Measurements from ENCODE around the gene TADA3.

TADA3 gene

DNA sequence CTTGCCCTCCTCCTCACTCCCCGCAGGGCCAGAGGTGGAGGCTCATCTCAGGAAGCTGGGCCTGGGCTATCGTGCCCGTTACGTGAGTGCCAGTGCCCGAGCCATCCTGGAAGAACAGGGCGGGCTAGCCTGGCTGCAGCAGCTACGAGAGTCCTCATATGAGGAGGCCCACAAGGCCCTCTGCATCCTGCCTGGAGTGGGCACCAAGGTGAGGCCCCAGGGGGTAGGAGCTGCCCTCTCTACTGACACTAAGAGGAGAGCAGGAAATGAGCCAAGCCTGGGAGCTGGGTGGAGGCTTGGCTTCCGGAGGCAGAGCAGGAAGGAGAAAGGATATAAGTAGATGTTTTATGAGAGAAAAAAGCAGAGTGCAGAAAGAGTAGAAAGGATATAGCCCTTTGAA is 37.6 kb downstream of the TADA3 start:
- DNase-seq = no peak

DNA sequence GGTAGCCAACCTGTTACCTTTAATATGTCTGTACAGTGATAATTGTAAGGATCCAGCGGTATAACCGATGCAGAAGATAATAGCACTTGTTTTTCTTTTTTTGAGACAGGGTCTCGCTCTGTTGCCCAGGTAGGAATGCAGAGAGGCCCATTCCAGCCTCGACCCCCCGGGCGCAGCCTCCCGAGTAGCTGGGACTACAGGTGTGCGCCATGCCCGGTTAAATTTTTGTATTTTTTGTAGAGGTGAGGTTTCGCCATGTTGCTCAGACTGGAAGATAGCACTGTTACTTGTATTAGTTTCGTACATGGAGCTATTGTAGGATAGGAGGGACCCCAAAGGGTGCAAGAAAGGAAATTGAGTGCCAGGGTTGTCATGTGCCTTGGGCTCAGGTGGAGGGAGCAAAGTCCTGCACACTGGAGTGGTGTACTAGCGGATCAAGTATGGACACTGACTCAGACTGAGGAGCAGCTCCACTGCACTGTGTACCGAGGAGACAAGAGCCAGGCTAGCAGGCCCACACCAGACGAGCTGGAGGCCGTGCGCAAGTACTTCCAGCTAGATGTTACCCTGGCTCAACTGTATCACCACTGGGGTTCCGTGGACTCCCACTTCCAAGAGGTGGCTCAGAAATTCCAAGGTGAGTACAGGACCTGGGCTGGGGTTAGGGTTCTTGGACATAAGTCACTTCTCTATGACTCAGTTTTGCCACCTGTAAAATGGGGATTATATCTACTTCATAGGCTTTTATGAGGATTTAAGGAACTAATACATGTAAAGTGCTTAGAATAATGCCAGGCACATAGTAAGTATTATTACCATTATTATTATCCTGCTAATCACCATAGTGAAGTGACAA is 41.5 kb downstream of the TADA3 start:
- no peak for DNase-seq

DNA sequence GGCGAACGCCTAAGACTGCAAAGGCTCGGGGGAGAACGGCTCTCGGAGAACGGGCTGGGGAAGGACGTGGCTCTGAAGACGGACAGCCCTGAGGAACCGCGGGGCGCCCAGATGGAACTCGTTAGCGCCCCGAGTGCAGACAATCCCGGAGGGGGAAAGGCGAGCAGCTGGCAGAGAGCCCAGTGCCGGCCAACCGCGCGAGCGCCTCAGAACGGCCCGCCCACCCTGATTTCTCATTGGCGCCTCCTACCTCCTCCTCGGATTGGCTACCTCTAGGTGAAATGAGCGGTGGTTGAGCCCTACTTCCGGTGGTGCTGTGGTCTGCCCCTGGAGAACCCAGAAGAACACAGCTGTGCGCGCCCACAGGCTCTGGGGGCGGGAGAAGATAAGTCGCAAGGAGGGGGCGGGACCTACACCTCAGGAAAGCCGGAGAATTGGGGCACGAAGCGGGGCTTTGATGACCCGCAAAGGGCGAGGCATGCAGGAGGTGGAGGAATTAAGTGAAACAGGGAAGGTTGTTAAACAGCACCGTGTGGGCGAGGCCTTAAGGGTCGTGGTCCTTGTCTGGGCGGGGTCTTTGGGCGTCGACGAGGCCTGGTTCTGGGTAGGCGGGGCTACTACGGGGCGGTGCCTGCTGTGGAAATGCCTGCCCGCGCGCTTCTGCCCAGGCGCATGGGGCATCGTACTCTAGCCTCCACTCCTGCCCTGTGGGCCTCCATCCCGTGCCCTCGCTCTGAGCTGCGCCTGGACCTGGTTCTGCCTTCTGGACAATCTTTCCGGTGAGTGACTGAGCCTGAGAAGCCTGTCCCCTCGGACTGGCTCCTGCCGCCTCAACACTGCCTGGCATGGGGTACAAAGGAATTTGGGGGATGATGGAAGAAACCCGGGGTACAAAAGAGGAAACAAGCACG is 42.4 kb downstream of the TADA3 start, which contains the start of gene OGG1:
TSS of gene OGG1 (plus strand) at position 308 of the 911 bp plus-strand sequence. CDS start at position 643, 335 bp downstream.
- peak; percentile 92 for DNase-seq

DNA sequence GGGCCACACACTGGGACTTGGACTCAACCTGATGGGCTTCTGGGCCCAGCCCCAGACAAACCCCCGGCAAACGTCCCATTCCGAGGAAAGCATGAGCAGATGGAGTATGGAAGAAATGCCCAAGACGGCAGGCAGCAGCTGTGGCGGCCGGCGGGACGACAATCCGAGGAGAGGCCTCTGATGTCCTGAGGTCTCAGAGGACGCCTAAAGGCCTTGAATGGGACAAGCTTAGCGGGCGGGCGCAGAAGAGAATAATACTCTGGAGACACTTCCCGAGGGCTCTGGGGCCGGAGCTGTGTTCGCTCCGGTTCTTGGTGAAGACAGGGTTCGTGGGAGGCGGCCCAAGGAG is 43.0 kb downstream of the TADA3 start:
- DNase-seq = no peak

DNA sequence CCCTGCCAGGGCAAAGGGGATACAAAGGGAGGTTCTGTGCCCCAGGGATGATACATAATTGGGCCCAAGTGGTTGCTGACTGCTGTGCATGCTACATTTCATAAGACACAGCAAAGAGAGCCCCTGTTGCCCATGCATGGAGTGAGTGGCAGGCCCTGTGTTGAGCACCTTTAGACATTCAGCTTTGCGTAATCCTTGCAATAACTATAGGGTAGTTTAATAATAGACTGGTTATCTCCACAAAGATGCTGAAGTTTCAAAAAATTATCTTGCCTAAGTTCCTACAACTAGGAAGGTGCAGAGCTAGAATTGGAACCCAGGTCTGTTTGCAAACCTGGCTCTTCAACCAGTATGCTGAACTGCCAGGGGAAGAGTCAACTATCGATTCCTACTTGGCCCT is 44.2 kb downstream of the TADA3 start:
- no peak for DNase-seq

DNA sequence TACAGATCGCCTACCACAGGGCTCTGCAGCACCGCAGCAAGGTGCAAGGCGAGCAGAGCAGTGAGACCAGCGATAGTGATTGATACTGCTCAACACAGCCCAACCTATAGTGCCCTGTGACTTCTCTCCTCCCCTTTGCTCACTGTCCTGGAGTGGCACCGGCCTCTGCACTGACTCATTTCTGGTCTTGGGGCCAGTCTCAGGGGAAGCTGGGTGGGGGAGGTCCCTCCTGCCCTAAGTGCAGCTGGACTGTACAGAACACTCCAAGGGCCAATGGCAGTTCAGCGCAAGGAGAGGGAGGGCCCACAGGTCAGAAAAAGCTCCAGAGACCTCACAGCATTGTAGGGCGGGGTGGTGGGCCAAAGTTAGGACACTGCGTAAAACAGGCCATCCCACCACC is 45.0 kb downstream of the TADA3 start:
- DNase-seq = no peak

DNA sequence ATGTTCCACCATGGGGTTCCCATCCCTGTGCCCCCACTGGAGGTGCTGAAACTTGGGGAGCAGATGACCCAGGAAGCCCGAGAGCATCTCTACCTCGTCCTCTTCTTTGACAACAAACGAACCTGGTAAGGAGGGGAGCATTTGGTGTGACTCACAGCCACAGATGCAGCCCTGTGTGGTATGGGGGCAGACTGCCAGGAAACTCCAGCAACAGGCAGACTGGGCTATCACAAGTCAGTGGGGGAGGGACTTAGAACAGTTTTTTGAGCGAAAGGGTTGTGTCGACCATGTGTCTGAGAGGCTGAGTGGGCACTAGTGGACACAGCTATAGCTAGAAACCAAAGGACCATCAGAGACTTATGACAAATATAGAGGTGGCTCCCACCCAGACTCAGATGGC is 45.9 kb downstream of the TADA3 start:
- DNase-seq = no peak

DNA sequence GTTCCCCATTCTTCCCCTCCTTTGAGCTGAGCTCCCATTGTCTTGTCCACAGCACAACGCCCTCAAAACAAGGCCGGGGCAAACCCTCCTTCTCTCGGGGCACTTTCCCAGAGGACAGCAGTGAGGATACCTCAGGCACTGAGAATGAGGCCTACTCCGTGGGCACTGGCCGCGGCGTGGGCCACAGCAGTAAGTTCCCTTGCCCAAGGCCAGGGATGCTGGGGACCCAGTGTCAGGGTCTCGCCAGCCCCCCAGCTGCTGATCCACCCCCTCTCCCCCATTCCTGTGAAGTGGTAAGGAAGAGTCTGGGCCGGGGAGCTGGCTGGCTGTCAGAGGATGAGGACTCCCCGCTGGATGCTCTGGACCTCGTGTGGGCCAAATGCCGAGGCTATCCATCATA is 46.8 kb downstream of the TADA3 start:
- no peak for DNase-seq

DNA sequence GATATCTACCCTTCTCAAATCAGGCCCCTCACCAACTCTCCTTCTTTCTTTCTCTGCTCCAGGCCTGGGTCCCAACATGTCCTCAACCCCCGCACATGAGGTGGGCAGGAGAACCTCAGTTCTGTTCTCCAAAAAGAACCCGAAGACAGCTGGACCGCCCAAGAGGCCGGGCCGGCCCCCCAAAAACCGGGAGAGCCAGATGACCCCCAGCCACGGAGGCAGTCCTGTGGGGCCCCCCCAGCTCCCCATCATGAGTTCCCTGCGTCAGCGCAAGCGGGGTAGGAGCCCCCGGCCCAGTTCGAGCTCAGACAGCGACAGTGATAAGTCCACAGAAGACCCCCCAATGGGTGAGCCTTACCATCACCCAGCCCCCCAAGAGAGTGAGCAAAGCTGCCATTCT is 48.1 kb downstream of the TADA3 start:
- no peak for DNase-seq

DNA sequence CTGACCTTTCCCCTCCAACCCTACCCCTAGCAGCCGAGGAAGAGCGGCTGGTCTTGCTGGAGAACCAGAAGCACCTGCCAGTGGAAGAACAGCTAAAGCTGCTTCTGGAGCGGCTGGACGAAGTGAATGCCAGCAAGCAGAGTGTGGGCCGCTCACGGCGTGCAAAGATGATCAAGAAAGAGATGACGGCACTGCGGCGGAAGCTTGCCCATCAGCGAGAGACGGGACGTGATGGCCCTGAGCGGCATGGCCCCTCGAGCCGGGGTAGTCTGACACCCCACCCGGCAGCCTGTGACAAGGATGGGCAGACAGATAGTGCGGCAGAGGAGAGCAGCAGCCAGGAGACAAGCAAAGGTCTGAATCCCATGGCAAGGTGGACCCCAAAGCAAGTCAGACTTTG is 48.7 kb downstream of the TADA3 start:
- DNase-seq = no peak

DNA sequence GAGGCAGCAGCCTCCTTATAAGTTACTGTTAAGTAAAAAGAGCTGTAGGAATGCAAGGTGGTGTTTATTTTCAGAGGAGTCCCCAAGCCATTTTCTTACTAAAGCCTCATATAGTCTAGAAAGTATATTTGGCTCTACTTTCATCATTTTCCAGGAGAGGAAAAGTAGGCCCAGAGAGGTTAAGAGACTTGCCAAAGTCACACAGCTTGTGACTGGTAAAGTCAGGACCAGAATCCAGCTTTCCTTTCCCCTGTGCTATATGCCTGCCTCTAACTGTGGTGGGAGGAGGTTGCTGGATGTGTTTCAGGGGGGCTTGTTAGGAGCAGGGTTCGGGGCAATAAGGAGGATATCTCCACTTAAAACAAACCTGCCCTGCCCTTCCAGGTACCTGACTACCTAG is 49.7 kb downstream of the TADA3 start:
- no peak for DNase-seq

DNA sequence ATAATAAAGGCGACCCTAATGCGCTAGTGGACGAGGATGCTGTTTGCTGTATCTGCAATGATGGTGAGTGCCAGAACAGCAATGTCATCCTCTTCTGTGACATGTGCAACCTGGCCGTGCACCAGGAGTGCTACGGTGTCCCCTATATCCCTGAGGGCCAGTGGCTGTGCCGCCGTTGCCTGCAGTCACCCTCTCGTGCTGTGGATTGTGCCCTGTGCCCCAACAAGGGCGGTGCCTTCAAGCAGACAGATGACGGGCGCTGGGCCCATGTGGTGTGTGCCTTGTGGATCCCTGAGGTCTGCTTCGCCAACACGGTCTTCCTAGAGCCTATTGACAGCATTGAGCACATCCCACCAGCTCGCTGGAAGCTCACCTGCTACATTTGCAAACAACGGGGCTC is 53.1 kb downstream of the TADA3 start:
- DNase-seq = no peak

DNA sequence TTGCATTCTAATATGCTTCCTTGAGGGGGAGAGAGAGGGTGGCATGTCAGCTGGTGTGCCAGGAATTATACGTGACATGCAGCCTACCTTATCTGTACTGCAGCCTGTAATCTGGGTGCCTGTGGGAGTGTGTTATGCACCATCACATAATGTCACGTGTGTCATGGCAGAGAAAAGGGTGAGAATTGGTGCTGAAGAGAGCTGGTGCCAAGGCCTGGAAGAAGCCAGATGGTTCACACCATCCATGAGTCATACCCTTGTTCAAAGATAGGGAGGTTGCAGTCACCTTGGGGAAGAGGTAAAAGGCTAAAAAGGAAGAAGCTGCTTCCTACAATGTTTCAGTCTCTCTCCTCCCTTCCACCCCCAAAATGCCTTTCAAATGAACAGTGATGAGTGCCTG is 55.4 kb downstream of the TADA3 start:
- no peak for DNase-seq

DNA sequence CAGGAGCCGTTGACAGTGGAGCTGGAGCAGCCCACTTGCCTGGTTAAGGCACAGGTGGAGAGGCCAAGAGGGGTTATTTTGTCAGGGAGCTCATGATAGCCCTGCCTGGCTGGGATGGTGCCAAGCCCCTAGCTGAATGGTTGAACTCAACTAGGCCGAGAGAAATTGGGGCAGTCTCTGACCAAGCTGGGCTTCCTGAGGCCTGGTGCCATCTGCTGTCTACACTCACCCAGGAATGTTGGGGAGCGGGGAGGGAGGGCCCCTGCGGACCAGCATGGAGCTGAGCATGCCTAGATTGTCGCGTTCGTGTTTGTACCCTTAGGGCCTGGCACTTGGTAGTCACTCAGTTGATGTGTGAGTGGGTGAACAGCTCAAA is 59.5 kb downstream of the TADA3 start:
- DNase-seq = no peak

DNA sequence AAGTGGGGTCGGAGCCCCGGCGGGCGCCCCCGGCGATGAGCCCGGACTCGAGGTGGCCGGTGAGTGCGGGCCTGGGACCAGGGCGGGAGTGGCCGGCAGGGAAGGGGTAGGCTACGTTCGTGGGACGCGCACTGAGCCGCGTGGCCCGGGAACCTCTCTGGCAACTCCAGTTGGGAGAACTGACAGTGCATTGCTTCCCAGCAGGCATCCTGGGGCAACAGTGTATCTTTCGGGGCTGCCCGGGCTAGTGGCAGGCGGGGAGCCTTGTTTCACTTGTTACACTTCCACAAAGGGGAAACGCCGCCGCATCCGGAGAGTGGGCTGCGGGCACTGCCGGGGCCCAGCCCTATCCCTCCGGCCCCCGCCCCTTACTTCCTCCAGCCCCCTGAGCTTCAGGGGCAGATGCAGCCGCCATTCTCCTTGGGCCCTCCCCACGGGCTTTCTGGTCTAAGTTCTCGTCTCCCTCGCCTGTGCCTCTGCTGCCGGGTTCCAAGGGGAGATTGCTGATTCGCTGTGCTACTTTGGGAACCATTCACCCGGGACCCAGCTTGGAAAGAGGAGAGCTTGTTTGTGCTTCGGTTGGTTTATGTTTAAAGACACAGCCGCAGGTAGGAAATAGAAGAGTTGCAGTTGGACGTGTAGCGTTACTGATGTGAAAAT is 60.1 kb downstream of the TADA3 start:
- DNase-seq = peak; percentile 37

DNA sequence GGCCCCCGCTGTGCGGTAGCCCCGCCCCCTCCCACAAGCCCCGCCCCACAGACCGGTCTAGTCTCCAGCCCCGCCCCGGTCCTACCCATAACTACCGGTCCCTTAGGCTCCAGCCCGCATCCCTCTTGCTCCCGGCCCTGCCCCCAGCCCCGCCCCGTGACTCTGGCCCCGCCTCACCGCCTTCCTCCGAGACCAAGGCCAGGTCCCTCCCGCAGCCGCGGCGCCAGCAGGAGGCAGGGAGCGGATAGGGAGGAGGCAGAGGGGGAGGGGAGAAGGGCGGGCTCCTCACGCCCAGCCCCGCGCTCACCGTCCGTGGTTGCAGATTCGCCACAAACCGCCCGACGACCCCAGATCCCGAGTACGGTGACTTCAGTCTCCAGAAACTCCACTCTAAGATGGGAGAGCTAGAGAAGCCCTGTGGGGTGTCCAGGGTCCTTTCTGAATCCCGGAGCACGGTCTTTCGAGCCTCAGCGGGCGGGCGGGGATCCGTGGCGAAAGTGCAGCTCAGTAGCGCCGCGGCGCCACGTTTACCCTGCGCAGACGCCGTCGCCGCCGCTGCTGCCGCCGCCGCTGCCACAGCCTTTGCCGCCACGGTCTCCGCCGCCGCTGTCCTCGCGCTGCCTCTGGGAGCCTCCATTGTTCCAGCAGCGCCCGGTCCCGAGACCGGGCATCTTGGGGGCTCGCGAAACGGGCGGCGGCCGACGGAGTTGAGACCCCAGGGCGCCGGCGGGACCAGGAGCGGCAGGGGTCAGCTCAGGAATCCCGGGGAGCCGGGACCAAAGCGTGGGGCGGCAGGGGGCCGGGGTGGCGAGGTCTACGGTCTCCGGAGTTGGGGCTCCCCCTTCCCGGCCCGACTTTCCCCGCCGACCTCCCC is 60.8 kb downstream of the TADA3 start, which contains the start of gene BRPF1:
TSS of gene BRPF1 (plus strand) at position 530 of the 874 bp plus-strand sequence. CDS start 2,406 bp downstream, outside the sequence.
- peak; percentile 100 for DNase-seq

DNA sequence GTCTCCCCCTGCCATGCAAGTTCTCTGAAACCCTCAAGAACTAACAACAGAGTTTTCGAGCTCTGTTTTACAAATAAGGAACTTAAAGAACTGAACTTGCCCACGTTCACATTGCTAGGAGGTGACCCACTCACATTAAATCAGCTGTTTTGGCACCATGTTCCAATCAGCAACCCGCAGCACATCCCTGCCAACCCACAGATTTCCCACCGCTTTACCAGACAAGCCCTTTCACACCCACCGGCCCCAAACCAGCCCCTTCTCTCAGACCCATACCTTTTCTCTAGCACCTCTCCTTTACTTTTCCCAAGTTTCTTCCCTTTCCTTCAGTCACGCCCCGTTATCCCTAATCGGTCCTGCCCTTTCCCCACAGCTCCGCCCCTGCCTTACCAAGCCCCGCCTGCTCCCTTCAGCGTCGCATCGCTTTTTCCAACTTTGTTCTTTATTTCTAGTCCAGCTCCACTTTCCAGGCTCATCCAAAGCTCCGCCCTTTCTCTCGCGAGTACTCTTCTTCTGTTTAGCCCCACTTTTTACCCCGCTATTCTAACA is 61.5 kb downstream of the TADA3 start:
- DNase-seq = no peak
